Mesenchymal stem cell (in vitro differentiated cells and primary cell): ENCODE measurements around the gene RFX8.

ENCODE experiments used
- DNase-seq: peaks from one replicate; pipeline ENCODE4 v3.0.0-alpha.2; 2013
- H2AFZ ChIP-seq: one replicate; pipeline ENCODE4 v1.6.1; 2013; ENCODE audit warnings: low read depth, mild to moderate bottlenecking, control low read depth, inconsistent platforms, low read length, moderate library complexity
- H2AK5ac ChIP-seq: 2 replicates; pipeline ENCODE4 v1.6.1; 2013; ENCODE audit warnings: low read length, moderate library complexity, mild to moderate bottlenecking, inconsistent platforms; ENCODE audit not compliant: severe bottlenecking
- H2BK120ac ChIP-seq: one replicate; pipeline ENCODE4 v1.6.1; 2013; ENCODE audit warnings: low read depth, mild to moderate bottlenecking, inconsistent platforms, low read length, moderate library complexity
- H2BK12ac ChIP-seq, 2 experiments: one replicate each; pipeline ENCODE4 v1.6.1; 2013; ENCODE audit warnings: inconsistent platforms in 2 of 2, low read length in 2 of 2, mild to moderate bottlenecking in 2 of 2, moderate library complexity in 2 of 2, control low read depth in 1 of 2
- H2BK15ac ChIP-seq: one replicate; pipeline ENCODE4 v1.6.1; 2013; ENCODE audit warnings: mild to moderate bottlenecking, low read depth, inconsistent platforms; ENCODE audit not compliant: poor library complexity, severe bottlenecking
- H2BK5ac ChIP-seq: 2 replicates; pipeline ENCODE4 v1.6.1; 2013; ENCODE audit warnings: low read depth, mild to moderate bottlenecking, low read length, control low read depth, inconsistent platforms; ENCODE audit not compliant: poor library complexity, severe bottlenecking
- H3K14ac ChIP-seq, 2 experiments: one replicate each; pipeline ENCODE4 v1.6.1; 2013; ENCODE audit warnings: inconsistent platforms in 2 of 2, low read length in 2 of 2, control low read depth in 1 of 2, mild to moderate bottlenecking in 1 of 2, moderate library complexity in 1 of 2
- H3K18ac ChIP-seq, 2 experiments: one replicate each; pipeline ENCODE4 v1.6.1; 2013; ENCODE audit warnings: inconsistent platforms in 2 of 2, low read length in 2 of 2, control low read depth in 1 of 2, low read depth in 1 of 2, mild to moderate bottlenecking in 1 of 2
- H3K23ac ChIP-seq, 2 experiments: one replicate each; pipeline ENCODE4 v1.6.1; 2013; ENCODE audit warnings: inconsistent platforms in 2 of 2, low read length in 2 of 2, mild to moderate bottlenecking in 2 of 2, moderate library complexity in 2 of 2, control low read depth in 1 of 2
- H3K27ac ChIP-seq: 2 replicates; pipeline ENCODE4 v1.5.1; 2013; ENCODE audit warnings: mild to moderate bottlenecking, moderate library complexity, low read length, control low read depth, inconsistent platforms; ENCODE audit not compliant: poor library complexity, severe bottlenecking
- H3K27me3 ChIP-seq, 2 experiments: 2 replicates each; pipeline versions ENCODE4 v1.6.1 to v1.7.0; 2013; ENCODE audit warnings: low read length in 2 of 2, mild to moderate bottlenecking in 2 of 2, moderate library complexity in 2 of 2, control low read depth in 1 of 2, inconsistent platforms in 1 of 2; ENCODE audit not compliant: control insufficient read depth in 1 of 2, insufficient read depth in 1 of 2
- H3K36me3 ChIP-seq, 2 experiments: 2 replicates each; pipeline versions ENCODE4 v1.6.1 to v1.7.0; 2013; ENCODE audit warnings: low read length in 2 of 2, control low read depth in 1 of 2, inconsistent platforms in 1 of 2, low read depth in 1 of 2, mild to moderate bottlenecking in 1 of 2; ENCODE audit not compliant: insufficient read depth in 2 of 2, control insufficient read depth in 1 of 2
- H3K4ac ChIP-seq, 2 experiments: one replicate each; pipeline ENCODE4 v1.6.1; 2013; ENCODE audit warnings: inconsistent platforms in 2 of 2, low read length in 2 of 2, mild to moderate bottlenecking in 2 of 2, moderate library complexity in 2 of 2, control low read depth in 1 of 2, low read depth in 1 of 2
- H3K4me1 ChIP-seq: 2 replicates; pipeline ENCODE4 v1.6.1; 2013; ENCODE audit warnings: low read depth, low read length, control low read depth; ENCODE audit not compliant: control insufficient read depth, insufficient read depth
- H3K4me2 ChIP-seq: 2 replicates; pipeline ENCODE4 v1.6.1; 2013; ENCODE audit warnings: low read length, mild to moderate bottlenecking, inconsistent platforms; ENCODE audit not compliant: poor library complexity, severe bottlenecking
- H3K4me3 ChIP-seq, 2 experiments: 2 replicates each; pipeline versions ENCODE4 v1.5.1 to v1.7.0; 2013; ENCODE audit warnings: low read length in 2 of 2, mild to moderate bottlenecking in 2 of 2, control low read depth in 1 of 2, low read depth in 1 of 2; ENCODE audit not compliant: insufficient read depth in 1 of 2
- H3K79me1 ChIP-seq: replicated peaks from 2 replicates; pipeline ENCODE4 v1.6.1; 2013; ENCODE audit warnings: mild to moderate bottlenecking, control low read depth, low read length, inconsistent platforms; ENCODE audit not compliant: poor library complexity, severe bottlenecking
- H3K9ac ChIP-seq: 2 replicates; pipeline ENCODE4 v1.7.0; 2013; ENCODE audit warnings: mild to moderate bottlenecking, low read length, moderate library complexity
- H3K9me3 ChIP-seq: 2 replicates; pipeline ENCODE4 v1.7.0; 2013; ENCODE audit warnings: mild to moderate bottlenecking, low read length; ENCODE audit not compliant: control insufficient read depth
- H4K8ac ChIP-seq: one replicate; pipeline ENCODE4 v1.6.1; 2013; ENCODE audit warnings: inconsistent platforms, mild to moderate bottlenecking, low read length, moderate library complexity
- H4K91ac ChIP-seq: one replicate; pipeline ENCODE4 v1.6.1; 2013; ENCODE audit warnings: mild to moderate bottlenecking, low read length, inconsistent platforms
- WGBS: methylation state at CpG from one replicate; pipeline ENCODE4 v1.1.7; 2013; ENCODE audit warnings: mixed read lengths; 5-methylcytosine and 5-hydroxymethylcytosine counted together

RFX8 gene

DNA sequence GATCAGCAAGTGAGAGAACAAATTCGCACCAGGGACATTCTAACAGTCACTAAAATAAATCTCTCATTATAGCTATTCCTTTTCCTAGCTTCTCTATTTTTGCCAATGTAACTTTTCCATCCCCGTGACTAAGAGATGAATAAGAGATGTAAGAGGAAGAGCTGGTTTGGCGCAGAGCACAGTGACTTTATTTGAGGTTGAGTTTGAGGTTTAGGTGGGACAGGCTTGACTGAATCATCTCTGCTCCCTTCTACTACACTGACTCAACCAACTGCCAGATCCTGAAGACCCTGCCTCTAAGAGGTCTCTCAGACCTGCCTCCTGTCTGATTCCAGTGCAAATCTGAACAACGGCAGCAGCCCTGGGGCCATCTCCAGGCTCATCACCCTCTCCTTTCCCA lies 28.0 kb downstream of the RFX8 start:
- WGBS = 79% methylated on average over 1 of the region's 4 CpGs
- H3K4me1 ChIP-seq = peaks cover 4% of the 10 kb centered on the region
- H2BK5ac ChIP-seq = no peak overlapping the region
- H4K91ac ChIP-seq = no peak overlapping the region
- no peak overlapping the region for H3K4me3 ChIP-seq
- no peak overlapping the region for H3K14ac ChIP-seq
- H2AK5ac ChIP-seq = no peak overlapping the region
- H2BK15ac ChIP-seq = no peak overlapping the region
- H3K4ac ChIP-seq = no peak overlapping the region
- no peak overlapping the region for H3K27ac ChIP-seq
- peaks cover 0 to 94% of the 10 kb centered on the region in 2 experiments for H3K36me3 ChIP-seq
- no peak overlapping the region for H2BK120ac ChIP-seq
- no peak for DNase-seq
- no peak overlapping the region for H3K4me2 ChIP-seq
- no peaks in the 10 kb centered on the region for H3K79me1 ChIP-seq
- no peak overlapping the region for H2BK12ac ChIP-seq
- H4K8ac ChIP-seq = no peak overlapping the region
- no peak overlapping the region for H3K23ac ChIP-seq
- H3K18ac ChIP-seq = peak overlapping the region in 1 of 2 experiments; percentile 7
- H2AFZ ChIP-seq = no peak overlapping the region
- H3K9ac ChIP-seq = peak overlapping the region; percentile 18
- H3K27me3 ChIP-seq = no peaks in the 10 kb centered on the region
- H3K9me3 ChIP-seq = no peaks in the 10 kb centered on the region

GRCh38 chr2:101442667-101443061 lies 32.2 kb downstream of the RFX8 start:
- Histone ChIP-seq H3K18ac (peak overlapping the region; percentile 17 to 34), H3K23ac (no peak overlapping the region), H4K8ac (peak overlapping the region; percentile 5), H2BK5ac (no peak overlapping the region), H4K91ac (peak overlapping the region; percentile 25), H3K36me3 (peaks cover 0 to 69% of the 10 kb centered on the region in 2 experiments), H3K4ac (peak overlapping the region; percentile 47 to 67), H2BK15ac (no peak overlapping the region), H2BK120ac (no peak overlapping the region), H3K4me3 (no peak overlapping the region), H3K14ac (no peak overlapping the region), H3K79me1 (no peaks in the 10 kb centered on the region), H3K27me3 (no peaks in the 10 kb centered on the region), H2AK5ac (no peak overlapping the region), H3K9ac (peak overlapping the region; percentile 64), H2AFZ (no peak overlapping the region), H3K9me3 (no peaks in the 10 kb centered on the region), H3K4me1 (peaks cover 2% of the 10 kb centered on the region), H2BK12ac (peak overlapping the region in 1 of 2 experiments; percentile 76), H3K27ac (no peak overlapping the region), H3K4me2 (no peak overlapping the region)
- 85% methylated on average over 2 of the region's 3 CpGs for whole genome bisulfite sequencing
- DNase-seq = no peak

DNA sequence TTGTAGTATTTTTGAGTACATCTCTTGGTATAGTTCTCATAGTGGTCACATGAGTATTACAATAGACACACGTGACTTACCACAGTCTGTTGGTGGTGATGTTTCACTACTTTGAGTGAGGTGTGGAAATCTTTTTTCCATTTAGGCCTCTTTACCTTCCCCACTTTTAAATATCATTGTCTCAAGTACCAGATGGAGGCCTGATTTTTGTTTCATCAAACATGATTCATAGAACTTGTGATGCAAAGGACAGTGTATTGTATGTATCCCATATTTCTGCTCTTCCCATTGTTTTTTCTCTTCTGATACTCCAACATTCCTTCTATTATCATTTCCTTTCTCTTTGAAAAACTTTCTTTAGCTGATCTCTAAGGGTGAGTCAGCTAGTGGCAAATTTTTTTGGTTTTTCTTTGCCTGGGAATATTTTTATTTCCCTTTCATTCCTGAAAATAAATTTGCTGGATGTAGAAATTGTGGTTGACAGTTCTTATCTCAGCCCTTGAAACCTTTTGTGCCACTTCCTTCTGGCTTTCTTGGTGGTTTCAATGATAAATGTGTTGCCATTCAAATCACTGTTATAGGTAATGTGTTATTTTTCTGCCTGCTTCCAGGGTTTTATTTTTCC lies 32.8 kb downstream of the RFX8 start:
- Histone ChIP-seq H3K9me3 (no peaks in the 10 kb centered on the region), H2BK12ac (no peak overlapping the region), H3K79me1 (no peaks in the 10 kb centered on the region), H3K27me3 (no peaks in the 10 kb centered on the region), H2BK120ac (no peak overlapping the region), H2BK15ac (no peak overlapping the region), H3K4me1 (peaks cover 2% of the 10 kb centered on the region), H3K27ac (no peak overlapping the region), H3K4me3 (no peak overlapping the region), H3K4ac (no peak overlapping the region), H2AK5ac (no peak overlapping the region), H2BK5ac (no peak overlapping the region), H3K14ac (no peak overlapping the region), H3K18ac (no peak overlapping the region), H3K23ac (no peak overlapping the region), H4K91ac (no peak overlapping the region), H3K36me3 (peaks cover 0 to 64% of the 10 kb centered on the region in 2 experiments), H3K9ac (peak overlapping the region; percentile 64), H4K8ac (no peak overlapping the region), H2AFZ (no peak overlapping the region), H3K4me2 (no peak overlapping the region)
- WGBS = no CpG with 5 or more reads among the region's 1 CpG
- DNase-seq = peak; percentile 61

DNA sequence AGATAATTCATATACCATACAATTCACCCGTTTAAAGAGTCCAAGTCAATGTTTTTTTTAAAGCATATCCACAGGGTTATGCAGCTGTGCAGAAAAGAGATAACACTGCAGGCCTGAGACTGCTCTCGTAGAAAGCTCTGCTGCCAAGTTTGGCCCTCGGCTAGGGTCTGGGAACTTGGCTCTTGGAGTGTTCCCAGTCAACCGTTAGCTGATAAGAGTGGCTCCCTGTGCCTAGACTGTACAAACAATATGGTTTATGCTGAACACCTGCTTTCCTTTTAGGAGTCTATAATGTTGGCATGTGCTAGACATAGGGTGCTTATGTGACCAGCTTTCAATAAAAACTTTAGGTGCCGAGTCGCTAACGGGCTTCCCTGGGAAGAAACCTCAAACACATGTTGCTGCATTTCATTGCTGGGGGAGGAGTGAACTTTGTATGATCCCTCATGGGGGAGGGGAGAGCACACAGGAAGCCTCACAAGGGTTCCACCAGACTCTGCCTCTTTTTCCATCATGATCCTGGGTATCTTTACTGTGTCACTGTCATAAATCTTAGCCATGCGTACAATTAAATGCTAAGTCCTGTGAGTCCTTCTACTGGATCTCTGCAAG lies 34.7 kb downstream of the RFX8 start:
- DNase-seq = peak; percentile 49
- 56% methylated on average over 8 of the region's 8 CpGs for WGBS

More for the DNA sequence above, 34.7 kb downstream of the RFX8 start:
- Histone ChIP-seq H3K27ac (no peak overlapping the region), H2BK5ac (no peak overlapping the region), H3K4me1 (peaks cover 2% of the 10 kb centered on the region), H3K27me3 (peaks cover 0 to 3% of the 10 kb centered on the region in 2 experiments), H2AK5ac (no peak overlapping the region), H4K8ac (peak overlapping the region; percentile 36), H3K23ac (no peak overlapping the region), H3K14ac (no peak overlapping the region), H2BK12ac (no peak overlapping the region), H2BK15ac (no peak overlapping the region), H2AFZ (no peak overlapping the region), H2BK120ac (no peak overlapping the region), H3K9me3 (no peaks in the 10 kb centered on the region), H3K4me3 (no peak overlapping the region), H3K4me2 (no peak overlapping the region), H3K36me3 (peaks cover 0 to 58% of the 10 kb centered on the region in 2 experiments), H4K91ac (no peak overlapping the region), H3K4ac (no peak overlapping the region), H3K18ac (no peak overlapping the region), H3K79me1 (no peaks in the 10 kb centered on the region), H3K9ac (no peak overlapping the region)
